Caco-2 (cell line): ENCODE measurements around the gene SNX6. TPM values are rescaled to one million over a fixed set of nuclear protein-coding genes. Genes with fewer than 3 reads are reported as not detected.

Experiments used
- BruUV-seq: library from RNA; stranded (reverse); fragments of 400-500 nt; replicated peaks from 2 replicates; lab custom pipeline; 2021; lab: Mats Ljungman, UMichigan
- CTCF ChIA-PET: fragments of 300-600 bp; sonication (Branson Sonifier 250); formaldehyde crosslinking; loops from one replicate; lab custom pipeline; 2022; ENCODE audit warnings: antibody characterized with exemption; lab: Charles Lee
- POLR2A ChIA-PET: fragments of 300-600 bp; sonication (Branson Sonifier 250); formaldehyde crosslinking; loops from one replicate; lab custom pipeline; 2022; ENCODE audit warnings: antibody characterized with exemption; lab: Charles Lee
- DNase-seq, 2 experiments: peaks; one replicate each; pipeline versions ENCODE4 v3.0.0 to v3.0.0-alpha.2; 2020 to 2022
- H3K27me3 ChIP-seq: replicated peaks from 2 replicates; pipeline ENCODE4 v1.6.0; 2011; ENCODE audit warnings: low read length; ENCODE audit not compliant: control insufficient read depth, insufficient read depth
- H3K36me3 ChIP-seq: 2 replicates; pipeline ENCODE4 v1.5.1; 2011; ENCODE audit warnings: low read length; ENCODE audit not compliant: control insufficient read depth, insufficient read depth
- H3K4me1 ChIP-seq: fragments of 250-450 bp; sonication (Bioruptor Pico); 2 replicates; pipeline ENCODE4 v1.5.1; 2020; ENCODE audit warnings: mild to moderate bottlenecking
- H3K4me3 ChIP-seq: 2 replicates; pipeline ENCODE4 v1.5.1; 2011; ENCODE audit warnings: low read depth, mild to moderate bottlenecking, control low read depth, low read length
- H3K9me3 ChIP-seq: fragments of 250-450 bp; sonication (Bioruptor Pico); 2 replicates; pipeline ENCODE4 v1.5.1; 2020; ENCODE audit warnings: mild to moderate bottlenecking, moderate library complexity
- H3K27ac Mint-ChIP-seq: one replicate; pipeline ENCODE4 v1.8.0; 2022; ENCODE audit warnings: mixed read lengths; ENCODE audit not compliant: unreplicated experiment
- H3K27me3 Mint-ChIP-seq: one replicate; pipeline ENCODE4 v1.8.0; 2022; ENCODE audit warnings: mixed read lengths; ENCODE audit not compliant: insufficient read depth, unreplicated experiment
- H3K36me3 Mint-ChIP-seq: one replicate; pipeline ENCODE4 v1.8.0; 2022; ENCODE audit warnings: mild to moderate bottlenecking, mixed read lengths; ENCODE audit not compliant: insufficient read depth, unreplicated experiment
- H3K4me1 Mint-ChIP-seq: one replicate; pipeline ENCODE4 v1.8.0; 2022; ENCODE audit warnings: low read depth, mixed read lengths; ENCODE audit not compliant: unreplicated experiment
- H3K4me3 Mint-ChIP-seq: one replicate; pipeline ENCODE4 v1.8.0; 2022; ENCODE audit warnings: mild to moderate bottlenecking, moderate library complexity, mixed read lengths; ENCODE audit not compliant: unreplicated experiment
- H3K9me3 Mint-ChIP-seq: one replicate; pipeline ENCODE4 v1.8.0; 2022; ENCODE audit warnings: mixed read lengths; ENCODE audit not compliant: unreplicated experiment
- CTCF ChIP-seq, 2 experiments: fragments of 200-600 bp in 1 of 2; IDR thresholded peaks; 1 replicate in 1 of 2; 2 replicates in 1 of 2; pipeline versions ENCODE4 v1.5.1 to v1.8.0; 2011 to 2022; ENCODE audit warnings: antibody characterized with exemption in 1 of 2, control low read depth in 1 of 2, inconsistent platforms in 1 of 2, low read depth in 1 of 2, low read length in 1 of 2, mild to moderate bottlenecking in 1 of 2, moderate library complexity in 1 of 2; ENCODE audit not compliant: insufficient read depth in 1 of 2, severe bottlenecking in 1 of 2, unreplicated experiment in 1 of 2
- intact Hi-C: fragments of 100-400 bp; cut with micrococcal nuclease; formaldehyde crosslinking; loops from one replicate; pipeline ENCODE4 v1.10.0; 2022; ENCODE audit not compliant: unreplicated experiment
- total RNA-seq: library from RNA; stranded (reverse); gene quantifications from 2 replicates; pipeline ENCODE4 v1.2.3, GENCODE V29; 2022

SNX6 gene
- total RNA-seq, 1 experiment from 2014 or later, result 106 TPM

GRCh38 chr14:34646570-34647255 lies 16.8 kb upstream of the SNX6 start:
- Histone ChIP-seq H3K4me1 (peaks cover 25% of the 10 kb centered on the region), H3K4me3 (no peak overlapping the region), H3K27me3 (no peaks in the 10 kb centered on the region), H3K9me3 (no peaks in the 10 kb centered on the region), H3K36me3 (no peaks in the 10 kb centered on the region)
- Mint-ChIP-seq H3K4me3 (no peak overlapping the region), H3K9me3 (no peaks in the 10 kb centered on the region), H3K4me1 (peaks cover 25% of the 10 kb centered on the region), H3K36me3 (peaks cover 18% of the 10 kb centered on the region), H3K27me3 (no peaks in the 10 kb centered on the region), H3K27ac (no peak overlapping the region)
- ChIA-PET CTCF (no interaction called here), POLR2A (no interaction called here)
- DNase-seq, result no peak
- no peak for TF ChIP-seq CTCF (IDR thresholded peaks at IDR 0.05; ENCODE audit: insufficient read depth in 1 of 2, low read depth in 1 of 2, low read length in 1 of 2, severe bottlenecking in 1 of 2, unreplicated experiment in 1 of 2)
- BruUV-seq, result no TSS peak
- intact Hi-C loops, result no loop called here

- Histone ChIP-seq H3K27me3 (no peaks in the 10 kb centered on the region), H3K9me3 (no peaks in the 10 kb centered on the region), H3K4me3 (no peak overlapping the region), H3K36me3 (no peaks in the 10 kb centered on the region), H3K4me1 (no peaks in the 10 kb centered on the region; the same call in 1 of the 2 replicates)
- no TSS peak for BruUV-seq
- Mint-ChIP-seq H3K27ac (no peak overlapping the region), H3K27me3 (no peaks in the 10 kb centered on the region), H3K9me3 (no peaks in the 10 kb centered on the region), H3K4me3 (no peak overlapping the region), H3K4me1 (no peaks in the 10 kb centered on the region), H3K36me3 (peaks cover 7% of the 10 kb centered on the region)
- TF ChIP-seq CTCF (IDR thresholded peaks at IDR 0.05; ENCODE audit: insufficient read depth in 1 of 2, low read depth in 1 of 2, low read length in 1 of 2, severe bottlenecking in 1 of 2, unreplicated experiment in 1 of 2), result no peak
- ChIA-PET POLR2A (no interaction called here), CTCF (no interaction called here)
- intact Hi-C loops, result no loop called here
- DNase-seq, result no peak
Measured at GRCh38 chr14:34643361-34643760, 13.4 kb upstream of the SNX6 start.

GRCh38 chr14:34642595-34642994 lies 12.6 kb upstream of the SNX6 start:
- H3K27me3 Mint-ChIP-seq, result no peaks in the 10 kb centered on the region
- Histone ChIP-seq H3K9me3 (no peaks in the 10 kb centered on the region), H3K27me3 (no peaks in the 10 kb centered on the region), H3K4me1 (no peaks in the 10 kb centered on the region; the same call in 1 of the 2 replicates), H3K36me3 (no peaks in the 10 kb centered on the region), H3K4me3 (no peak overlapping the region)
- BruUV-seq, result no TSS peak
- peaks cover 1% of the 10 kb centered on the region for H3K36me3 Mint-ChIP-seq
- no peak for TF ChIP-seq CTCF (IDR thresholded peaks at IDR 0.05; ENCODE audit: insufficient read depth in 1 of 2, low read depth in 1 of 2, low read length in 1 of 2, severe bottlenecking in 1 of 2, unreplicated experiment in 1 of 2)
- no peak overlapping the region for H3K27ac Mint-ChIP-seq
- intact Hi-C loops, result no loop called here
- DNase-seq, result no peak
- ChIA-PET POLR2A (no interaction called here), CTCF (no interaction called here)
- no peaks in the 10 kb centered on the region for H3K4me1 Mint-ChIP-seq
- no peak overlapping the region for H3K4me3 Mint-ChIP-seq
- H3K9me3 Mint-ChIP-seq, result no peaks in the 10 kb centered on the region
